Endothelial cell of umbilical vein (primary cell): ENCODE measurements around the gene ACSM2A. TPM values are rescaled to one million over a fixed set of nuclear protein-coding genes. Genes with fewer than 3 reads are reported as not detected.
"Not testable (repeated sequence)": the region's sequence is repeated elsewhere in the genome, so short reads cannot be mapped to it uniquely, and the experiment has no call there.

Experiments used
- BruUV-seq: library from RNA; stranded (reverse); fragments of 400-500 nt; replicated peaks from 2 replicates; lab custom pipeline; 2021; lab: Mats Ljungman, UMichigan
- CTCF ChIA-PET: fragments of 300-600, 350-600 bp; sonication (Branson Sonifier 250); formaldehyde crosslinking; loops from one replicate; lab custom pipeline; 2021; ENCODE audit warnings: antibody characterized with exemption, inconsistent platforms; lab: Charles Lee
- POLR2A ChIA-PET: fragments of 300-600, 350-600 bp; sonication (Branson Sonifier 250); formaldehyde crosslinking; loops from one replicate; lab custom pipeline; 2021; ENCODE audit warnings: antibody characterized with exemption, inconsistent platforms; lab: Charles Lee
- DNase-seq: peaks from one replicate; pipeline ENCODE4 v3.0.0-alpha.2; 2011; ENCODE audit warnings: low read depth, low spot score
- FAIRE-seq: peaks from 2 replicates; lab custom pipeline; 2011; peaks lifted over from hg19 to GRCh38; lab: Jason Lieb, UNC
- H2AFZ ChIP-seq: 2 replicates; pipeline ENCODE4 v1.6.0; 2012; ENCODE audit warnings: low read depth, low read length, control low read depth, inconsistent platforms
- H3K27ac ChIP-seq: 2 replicates; pipeline ENCODE4 v1.5.1; 2011; ENCODE audit warnings: low read depth, mild to moderate bottlenecking, control low read depth, low read length, moderate library complexity; ENCODE audit not compliant: insufficient read depth
- H3K27me3 ChIP-seq, 2 experiments: 2 replicates each; pipeline versions ENCODE4 v1.6.0 to v1.6.1; 2011; ENCODE audit warnings: low read length in 2 of 2, mixed read lengths in 1 of 2; ENCODE audit not compliant: control insufficient read depth in 2 of 2, insufficient read depth in 2 of 2
- H3K36me3 ChIP-seq, 2 experiments: 2 replicates in 1 of 2; 3 replicates in 1 of 2; pipeline ENCODE4 v1.5.1; 2011; ENCODE audit warnings: low read length in 2 of 2, mild to moderate bottlenecking in 1 of 2, moderate library complexity in 1 of 2; ENCODE audit not compliant: control insufficient read depth in 2 of 2, insufficient read depth in 2 of 2; ENCODE audit errors: extremely low read depth in 1 of 2
- H3K4me1 ChIP-seq: 3 replicates; pipeline ENCODE4 v1.5.1; 2011; ENCODE audit warnings: mild to moderate bottlenecking, low read length; ENCODE audit not compliant: control insufficient read depth, insufficient read depth; ENCODE audit errors: extremely low read depth
- H3K4me2 ChIP-seq: 2 replicates; pipeline ENCODE4 v1.6.1; 2011; ENCODE audit warnings: low read length, control low read depth, mixed read lengths; ENCODE audit not compliant: insufficient read depth
- H3K4me3 ChIP-seq, 3 experiments: fragments of 200-600 bp in 1 of 3; sonication (generic), shearing (Covaris generic) in 1 of 3; replicated peaks in 1 of 3; 2 replicates each; pipeline ENCODE4 v1.5.1; 2011 to 2016; ENCODE audit warnings: control low read depth in 3 of 3, low read length in 3 of 3, mild to moderate bottlenecking in 2 of 3, inconsistent platforms in 1 of 3, low read depth in 1 of 3, moderate library complexity in 1 of 3; ENCODE audit not compliant: insufficient read depth in 1 of 3
- H3K79me2 ChIP-seq: 2 replicates; pipeline ENCODE4 v1.6.0; 2012; ENCODE audit warnings: low read length, inconsistent platforms; ENCODE audit not compliant: control insufficient read depth, insufficient read depth
- H3K9ac ChIP-seq: replicated peaks from 2 replicates; pipeline ENCODE3; 2011; ENCODE audit warnings: low read length, control low read depth; ENCODE audit not compliant: insufficient read depth; ENCODE audit errors: extremely low read depth
- H3K9me1 ChIP-seq: replicated peaks from 3 replicates; pipeline ENCODE4 v1.6.0; 2011; ENCODE audit warnings: mild to moderate bottlenecking, low read length; ENCODE audit not compliant: control insufficient read depth, insufficient read depth; ENCODE audit errors: extremely low read depth
- H3K9me3 ChIP-seq: replicated peaks from 2 replicates; pipeline ENCODE4 v1.5.1; 2012; ENCODE audit warnings: low read length, inconsistent platforms; ENCODE audit not compliant: control insufficient read depth, insufficient read depth
- H4K20me1 ChIP-seq: replicated peaks from 2 replicates; pipeline ENCODE3; 2011; ENCODE audit warnings: mild to moderate bottlenecking, low read length; ENCODE audit not compliant: control insufficient read depth, insufficient read depth; ENCODE audit errors: extremely low read depth
- CTCF ChIP-seq, 2 donors: IDR thresholded peaks; 1 replicate in 1 of 2; 2 replicates in 1 of 2; pipeline ENCODE4 v1.5.1; 2011; ENCODE audit warnings: low read length in 2 of 2, mild to moderate bottlenecking in 2 of 2, moderate library complexity in 2 of 2, control low read depth in 1 of 2, inconsistent platforms in 1 of 2, low read depth in 1 of 2; ENCODE audit not compliant: insufficient read depth in 1 of 2; ENCODE audit errors: extremely low read depth in 1 of 2
- EZH2 ChIP-seq: IDR thresholded peaks from 2 replicates; pipeline ENCODE4 v1.6.1; 2012; ENCODE audit warnings: borderline replicate concordance, low read depth, mild to moderate bottlenecking, moderate library complexity, low read length, inconsistent platforms; ENCODE audit not compliant: severe bottlenecking
- FOS ChIP-seq: IDR thresholded peaks from 2 replicates; pipeline ENCODE4 v1.6.1; 2011; ENCODE audit warnings: mild to moderate bottlenecking, low read length, moderate library complexity, borderline replicate concordance; ENCODE audit not compliant: insufficient read depth
- GATA2 ChIP-seq: IDR thresholded peaks from 2 replicates; pipeline ENCODE4 v1.7.0; 2011; ENCODE audit warnings: low read depth, mild to moderate bottlenecking, moderate library complexity, mixed read lengths, low read length; ENCODE audit not compliant: insufficient read length, insufficient read depth
- JUN ChIP-seq: IDR thresholded peaks from 2 replicates; pipeline ENCODE4 v1.6.1; 2011; ENCODE audit warnings: borderline replicate concordance, low read depth; ENCODE audit not compliant: insufficient read length, insufficient read depth
- MAX ChIP-seq: IDR thresholded peaks from 2 replicates; pipeline ENCODE4 v1.6.1; 2011; ENCODE audit not compliant: insufficient read depth, insufficient read length
- MYC ChIP-seq: IDR thresholded peaks from one replicate; pipeline ENCODE4 v1.6.1; 2011; ENCODE audit warnings: mild to moderate bottlenecking, low read depth, low read length
- POLR2A ChIP-seq: IDR thresholded peaks from 2 replicates; pipeline ENCODE4 v1.6.1; 2012; ENCODE audit warnings: low read depth, mild to moderate bottlenecking, control low read depth, low read length
- POLR2AphosphoS5 ChIP-seq: IDR thresholded peaks from 2 replicates; pipeline ENCODE4 v1.6.1; 2012; ENCODE audit warnings: low read depth, mild to moderate bottlenecking, control low read depth, low read length, moderate library complexity; ENCODE audit not compliant: insufficient read depth
- dilution Hi-C: fragments of 300-500 bp; cut with MboI; formaldehyde crosslinking; loops from one replicate; pipeline ENCODE4 v1.15.0; 2019; ENCODE audit warnings: low sequenced_read_pairs; ENCODE audit not compliant: extremely low pct_ligation_motif_present
- intact Hi-C: fragments of 100-400 bp; cut with micrococcal nuclease; formaldehyde crosslinking; loops from one replicate; pipeline ENCODE4 v1.10.0; 2022
- polyA plus RNA-seq, 4 experiments: library from polyadenylated mRNA; depleted of rRNA in 3 of 4; stranded (reverse) in 3 of 4; unstranded in 1 of 4; fragments of >200 nt; gene quantifications; 2 replicates each; pipeline versions ENCODE4 v1.2.1 to v1.2.3, GENCODE V29; 2011 to 2012; ENCODE audit warnings: missing spikeins in 1 of 4
- total RNA-seq: library from RNA; stranded (reverse); gene quantifications from 2 replicates; pipeline ENCODE4 v1.2.3, GENCODE V29; 2021

ACSM2A gene
- total and polyA plus RNA-seq, 2 donors (not counting 3 experiments of a cell fraction or from before 2014, with no cell fraction given) = 0.03 TPM; not detected in 1

GRCh38 chr16:20520103-20520502, 68.8 kb downstream of the ACSM2A start:
- Histone ChIP-seq H3K9me3 (no peaks in the 10 kb centered on the region), H2AFZ (no peak overlapping the region), H3K4me3 (no peak overlapping the region), H3K4me2 (no peak overlapping the region), H3K27me3 (no peaks in the 10 kb centered on the region), H4K20me1 (no peaks in the 10 kb centered on the region), H3K9ac (no peak overlapping the region), H3K27ac (no peak overlapping the region), H3K4me1 (no peaks in the 10 kb centered on the region), H3K9me1 (no peaks in the 10 kb centered on the region), H3K36me3 (no peaks in the 10 kb centered on the region), H3K79me2 (no peaks in the 10 kb centered on the region)
- ChIA-PET POLR2A (no interaction called here), CTCF (no interaction called here)
- TF ChIP-seq POLR2A (no peak), CTCF (IDR thresholded peaks at IDR 0.05; ENCODE audit: extremely low read depth in 1 of 2, insufficient read depth in 1 of 2, low read depth in 1 of 2, low read length in 2 of 2) (no peak), FOS (no peak), GATA2 (no peak), POLR2AphosphoS5 (no peak), EZH2 (no peak), JUN (no peak), MYC (no peak), MAX (no peak)
- intact Hi-C loops = no loop called here
- no TSS peak for BruUV-seq
- dilution Hi-C loops = no loop called here
- FAIRE-seq (no peak), DNase-seq (no peak)

GRCh38 chr16:20531795-20532194, 80.5 kb downstream of the ACSM2A start:
- H2AFZ ChIP-seq, CTCF ChIA-PET, H3K4me1 ChIP-seq, H3K27ac ChIP-seq, H3K36me3 ChIP-seq, dilution Hi-C loops, H3K9me1 ChIP-seq, H4K20me1 ChIP-seq, H3K4me3 ChIP-seq, H3K9me3 ChIP-seq, FAIRE-seq, H3K79me2 ChIP-seq, intact Hi-C loops, H3K4me2 ChIP-seq, POLR2A ChIA-PET, BruUV-seq, H3K27me3 ChIP-seq, DNase-seq, H3K9ac ChIP-seq: not testable (repeated sequence)

GRCh38 chr16:20532284-20532792, 81.0 kb downstream of the ACSM2A start:
- DNase-seq, intact Hi-C loops, dilution Hi-C loops, H3K79me2 ChIP-seq, H3K4me3 ChIP-seq, POLR2A ChIA-PET, H3K9ac ChIP-seq, H3K4me2 ChIP-seq, CTCF ChIA-PET, H3K27ac ChIP-seq, H3K4me1 ChIP-seq, H3K9me1 ChIP-seq, H4K20me1 ChIP-seq, H3K9me3 ChIP-seq, H3K27me3 ChIP-seq, BruUV-seq, H2AFZ ChIP-seq, H3K36me3 ChIP-seq, FAIRE-seq: not testable (repeated sequence)
